Transverse colon (tissue), 4 donors: Measurements from ENCODE around the gene PLOD2. TPM values are rescaled to one million over a fixed set of nuclear protein-coding genes. Genes with fewer than 3 reads are reported as not detected.

Source experiments
- DNase-seq: peaks from one replicate; pipeline ENCODE4 v3.0.0-alpha.2; 2019
- H3K27ac ChIP-seq, 4 donors: fragments of 200-600 bp; sonication (generic); 2 replicates each; pipeline ENCODE4 v1.5.1; 2016 to 2018; ENCODE audit warnings: inconsistent platforms in 4 of 4
- H3K27me3 ChIP-seq: fragments of 200-600 bp; sonication (generic); 2 replicates; pipeline ENCODE4 v1.5.1; 2017; ENCODE audit warnings: inconsistent platforms
- H3K36me3 ChIP-seq, 4 donors: fragments of 200-600 bp; sonication (generic); 2 replicates each; pipeline ENCODE4 v1.5.1; 2017 to 2019; ENCODE audit warnings: inconsistent platforms in 4 of 4
- H3K4me1 ChIP-seq, 4 donors: fragments of 200-600 bp; sonication (generic); 2 replicates each; pipeline ENCODE4 v1.5.1; 2017 to 2020; ENCODE audit warnings: inconsistent platforms in 4 of 4
- H3K4me3 ChIP-seq, 4 donors: fragments of 200-600 bp; sonication (generic); 1 replicate in 1 of 4; 2 replicates in 3 of 4; pipeline versions ENCODE4 v1.5.1 to v1.6.1; 2017 to 2019; ENCODE audit warnings: inconsistent platforms in 4 of 4
- H3K9me3 ChIP-seq, 2 donors: fragments of 200-600 bp; sonication (generic); 2 replicates each; pipeline ENCODE4 v1.5.1; 2017 to 2019; ENCODE audit warnings: inconsistent platforms in 2 of 2
- CTCF ChIP-seq, 5 experiments: fragments of 200-600 bp in 3 of 5; fragments of 450-650 bp in 2 of 5; sonication (generic) in 3 of 5; IDR thresholded peaks; 1 replicate in 2 of 5; 2 replicates in 3 of 5; pipeline ENCODE4 v1.5.1; 2016 to 2017; ENCODE audit warnings: antibody characterized with exemption in 5 of 5, inconsistent platforms in 3 of 5, mild to moderate bottlenecking in 2 of 5, moderate library complexity in 1 of 5
- EP300 ChIP-seq: sonication (generic); formaldehyde crosslinking; IDR thresholded peaks from one replicate; pipeline ENCODE4 v1.6.1; 2017; ENCODE audit warnings: antibody characterized with exemption, low read depth
- POLR2A ChIP-seq: fragments of 450-650 bp; IDR thresholded peaks from one replicate; pipeline ENCODE4 v1.6.1; 2016; ENCODE audit warnings: antibody characterized with exemption, mild to moderate bottlenecking, moderate library complexity
- POLR2AphosphoS5 ChIP-seq, 3 donors: sonication (generic); formaldehyde crosslinking; IDR thresholded peaks; one replicate each; pipeline ENCODE4 v1.6.1; 2016; ENCODE audit warnings: antibody characterized with exemption in 3 of 3
- WGBS, 2 donors: methylation state at CpG; one replicate each; pipeline ENCODE4 v1.1.5; 2018; ENCODE audit warnings: low coverage in 1 of 2; 5-methylcytosine and 5-hydroxymethylcytosine counted together
- in situ Hi-C, 4 donors: fragments of 200-750 bp; cut with MboI; loops; one replicate each; pipeline versions ENCODE4 v1.15.0 to v1.15.1; 2017; ENCODE audit warnings: low sequenced_read_pairs in 3 of 4, low pct_ligation_motif_present in 1 of 4, low pct_unique_long_range_greater_than_20kb in 1 of 4
- intact Hi-C: fragments of 100-400 bp; cut with DNase I; formaldehyde crosslinking; loops from one replicate; pipeline ENCODE4 v1.15.1; 2023; ENCODE audit warnings: low total_unique reads
- total RNA-seq, 4 donors: library from RNA; depleted of rRNA; stranded (reverse); fragments of >200 nt; gene quantifications; one replicate each; pipeline ENCODE4 v1.1.0, GENCODE V29; 2016

PLOD2 gene
- total RNA-seq, 4 donors from 2014 or later: 18.9 to 178 (median 92.0) TPM

- no peak overlapping the region for H3K4me3 ChIP-seq
- no peaks in the 10 kb centered on the region for H3K4me1 ChIP-seq
- no peaks in the 10 kb centered on the region for H3K9me3 ChIP-seq
- intact Hi-C loops (no loop called here), in situ Hi-C loops (no loop called here)
- H3K27ac ChIP-seq: no peak overlapping the region
- DNase-seq: no peak
- peaks cover 0 to 8% (median 3%) of the 10 kb centered on the region in 4 donors for H3K36me3 ChIP-seq
- no peak for TF ChIP-seq POLR2AphosphoS5 (IDR thresholded peaks at IDR 0.05)
- no peak for TF ChIP-seq POLR2A
- no peak for TF ChIP-seq EP300
- no peak for TF ChIP-seq CTCF (IDR thresholded peaks at IDR 0.05)
- 40 to 42% methylated on average over 2 of the region's 2 CpGs for WGBS, 2 donors
- no peaks in the 10 kb centered on the region for H3K27me3 ChIP-seq
Measured at GRCh38 chr3:146080578-146080977, 80.4 kb downstream of the PLOD2 start.

- Histone ChIP-seq H3K9me3 (no peaks in the 10 kb centered on the region), H3K27me3 (no peaks in the 10 kb centered on the region), H3K27ac (no peak overlapping the region), H3K36me3 (peaks cover 0 to 8% (median 3%) of the 10 kb centered on the region in 4 donors), H3K4me3 (no peak overlapping the region), H3K4me1 (no peaks in the 10 kb centered on the region)
- DNase-seq: no peak
- TF ChIP-seq POLR2A (no peak), EP300 (no peak), POLR2AphosphoS5 (IDR thresholded peaks at IDR 0.05) (no peak), CTCF (IDR thresholded peaks at IDR 0.05) (no peak)
- 84 to 96% methylated on average over 2 of the region's 2 CpGs for WGBS, 2 donors
- intact Hi-C loops (no loop called here), in situ Hi-C loops (no loop called here)
Measured at GRCh38 chr3:146078031-146078430, 83.0 kb downstream of the PLOD2 start.

- DNase-seq: no peak
- Histone ChIP-seq H3K36me3 (peaks cover 0 to 8% (median 3%) of the 10 kb centered on the region in 4 donors), H3K4me1 (no peaks in the 10 kb centered on the region), H3K9me3 (no peaks in the 10 kb centered on the region), H3K27ac (no peak overlapping the region), H3K27me3 (no peaks in the 10 kb centered on the region), H3K4me3 (no peak overlapping the region)
- WGBS, 2 donors: 70 to 86% methylated on average over 1 of the region's 1 CpG
- in situ Hi-C loops: no loop called here
- no peak for TF ChIP-seq CTCF (IDR thresholded peaks at IDR 0.05)
- TF ChIP-seq POLR2A: no peak
- no peak for TF ChIP-seq EP300
- no peak for TF ChIP-seq POLR2AphosphoS5 (IDR thresholded peaks at IDR 0.05)
- intact Hi-C loops: no loop called here
Measured at GRCh38 chr3:146077181-146077580, 83.8 kb downstream of the PLOD2 start.

GRCh38 chr3:146072824-146073223 lies 88.2 kb downstream of the PLOD2 start:
- Histone ChIP-seq H3K9me3 (no peaks in the 10 kb centered on the region), H3K4me1 (no peaks in the 10 kb centered on the region), H3K27me3 (no peaks in the 10 kb centered on the region), H3K27ac (no peak overlapping the region), H3K4me3 (no peak overlapping the region), H3K36me3 (peaks cover 0 to 19% (median 3%) of the 10 kb centered on the region in 4 donors)
- in situ Hi-C loops (loop anchor here in 3 of 4 donors (25.0 kb wide), 4 partner anchors 89 to 514 kb away; partner anchors contain the start of gene PLOD2 (in 1 of the 3)), intact Hi-C loops (no loop called here)
- no peak for TF ChIP-seq POLR2A
- no peak for TF ChIP-seq CTCF (IDR thresholded peaks at IDR 0.05)
- no peak for TF ChIP-seq EP300
- TF ChIP-seq POLR2AphosphoS5 (IDR thresholded peaks at IDR 0.05): no peak
- no peak for DNase-seq
